Measurements from ENCODE around the gene PADI4.

PADI4 gene

GRCh38 chr1:17280894-17281293, 27.1 kb upstream of the PADI4 start:
- Histone ChIP-seq H3K4me3 (no peak overlapping the region), H3K27ac (no peak overlapping the region)

GRCh38 chr1:17281775-17282181, 26.2 kb upstream of the PADI4 start:
- no peak overlapping the region for H3K27ac ChIP-seq
- no peak overlapping the region for H3K4me3 ChIP-seq

DNA sequence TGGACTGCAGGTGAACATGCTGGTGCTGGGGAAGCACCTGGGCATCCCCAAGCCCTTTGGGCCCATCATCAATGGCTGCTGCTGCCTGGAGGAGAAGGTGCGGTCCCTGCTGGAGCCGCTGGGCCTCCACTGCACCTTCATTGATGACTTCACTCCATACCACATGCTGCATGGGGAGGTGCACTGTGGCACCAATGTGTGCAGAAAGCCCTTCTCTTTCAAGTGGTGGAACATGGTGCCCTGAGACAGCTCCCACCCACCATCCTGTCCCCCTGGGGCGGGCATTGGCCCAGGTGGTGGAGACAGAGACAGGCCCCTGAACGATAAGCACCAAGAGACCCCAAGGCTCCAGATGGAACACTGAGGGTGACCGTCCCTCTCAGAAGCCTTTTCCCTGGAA, 25.2 kb upstream of the PADI4 start:
- Histone ChIP-seq H3K27ac (no peak overlapping the region), H3K4me3 (no peak overlapping the region)

- Histone ChIP-seq H3K4me3 (no peak overlapping the region), H3K27ac (peak overlapping the region in 1 of 21 experiments; percentile 2)
These were observed 21.4 kb upstream of the PADI4 start for GRCh38 chr1:17286646-17287045.

- H3K4me3 ChIP-seq = no peak overlapping the region
- H3K27ac ChIP-seq = peak overlapping the region in 1 of 21 experiments; percentile 2
These were observed 20.7 kb upstream of the PADI4 start for GRCh38 chr1:17287130-17287776.

DNA sequence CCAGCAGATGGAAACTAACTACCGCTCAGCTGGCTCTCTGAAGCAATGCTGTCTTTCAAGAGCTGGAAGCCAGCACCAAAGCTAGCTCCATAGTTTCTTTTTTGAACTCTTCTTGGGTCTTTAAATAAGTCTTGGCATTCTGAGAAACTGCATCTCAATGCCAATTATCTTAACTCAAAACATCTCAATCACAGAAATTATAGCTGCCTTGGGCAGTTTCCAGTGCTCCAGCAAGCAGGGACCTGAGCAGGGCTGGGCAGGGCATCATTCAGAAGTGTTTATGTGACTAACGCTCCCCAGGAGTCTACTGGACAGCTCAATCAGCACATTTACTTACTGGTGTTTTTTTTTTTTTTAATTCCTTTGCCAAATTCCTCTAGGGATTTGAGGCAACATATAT, 18.3 kb upstream of the PADI4 start:
- Histone ChIP-seq H3K4me3 (no peak overlapping the region), H3K27ac (peak overlapping the region in 4 of 21 experiments; percentile 26 to 54 (median 38))

GRCh38 chr1:17290553-17290952, 17.4 kb upstream of the PADI4 start:
- Histone ChIP-seq H3K27ac (no peak overlapping the region), H3K4me3 (no peak overlapping the region)

DNA sequence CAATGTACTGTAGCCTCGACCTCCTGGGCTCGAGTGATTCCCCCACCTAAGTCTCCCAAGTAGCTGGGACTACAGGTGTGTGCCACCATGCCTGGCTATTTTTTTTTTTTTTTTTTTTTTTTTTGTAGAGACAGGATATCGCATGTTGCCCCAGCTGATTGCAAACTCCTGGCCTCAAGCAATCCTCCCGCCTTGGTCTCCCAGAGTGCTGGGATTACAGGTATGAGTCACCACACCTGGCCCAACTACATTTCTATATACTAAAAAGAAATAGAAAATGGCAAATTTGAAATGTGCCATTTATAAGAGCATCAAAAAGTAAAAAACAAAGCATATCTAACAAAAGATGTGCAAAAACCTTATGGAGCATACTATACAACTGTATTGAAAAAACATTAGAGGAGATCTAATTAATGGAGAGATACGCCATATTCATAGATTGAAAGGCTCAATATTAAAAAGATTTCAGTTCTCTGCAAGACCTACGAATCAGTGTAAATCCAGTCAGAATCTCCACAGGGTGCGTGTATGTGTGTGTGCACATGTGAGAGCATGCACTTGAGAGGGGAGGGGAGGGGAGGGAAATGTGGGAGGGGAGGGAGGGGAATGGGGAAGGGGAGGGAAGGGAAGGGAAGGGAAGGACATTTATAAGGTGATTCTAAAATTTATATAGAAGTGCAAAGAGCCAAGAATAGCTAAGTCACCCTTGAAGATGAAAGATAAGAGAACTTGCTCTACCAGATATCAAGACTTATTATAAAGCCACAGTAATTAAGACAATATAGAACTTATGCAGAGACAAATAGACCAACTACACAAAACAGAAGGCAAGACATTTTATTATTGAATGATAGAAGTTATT, 15.5 kb upstream of the PADI4 start:
- H3K4me3 ChIP-seq = no peak overlapping the region
- H3K27ac ChIP-seq = peak overlapping the region in 1 of 21 experiments; percentile 24

- H3K4me3 ChIP-seq = no peak overlapping the region
- peak overlapping the region in 2 of 21 experiments; percentile 24 for H3K27ac ChIP-seq
These were observed 14.1 kb upstream of the PADI4 start for GRCh38 chr1:17293681-17294425.

- H3K4me3 ChIP-seq = no peak overlapping the region
- H3K27ac ChIP-seq = no peak overlapping the region
These were observed 12.7 kb upstream of the PADI4 start for GRCh38 chr1:17295292-17295691.

GRCh38 chr1:17296086-17296485, 11.9 kb upstream of the PADI4 start:
- H3K4me3 ChIP-seq = no peak overlapping the region
- no peak overlapping the region for H3K27ac ChIP-seq

GRCh38 chr1:17297991-17298390, 10.0 kb upstream of the PADI4 start:
- Histone ChIP-seq H3K27ac (peak overlapping the region in 1 of 21 experiments; percentile 46), H3K4me3 (no peak overlapping the region)

DNA sequence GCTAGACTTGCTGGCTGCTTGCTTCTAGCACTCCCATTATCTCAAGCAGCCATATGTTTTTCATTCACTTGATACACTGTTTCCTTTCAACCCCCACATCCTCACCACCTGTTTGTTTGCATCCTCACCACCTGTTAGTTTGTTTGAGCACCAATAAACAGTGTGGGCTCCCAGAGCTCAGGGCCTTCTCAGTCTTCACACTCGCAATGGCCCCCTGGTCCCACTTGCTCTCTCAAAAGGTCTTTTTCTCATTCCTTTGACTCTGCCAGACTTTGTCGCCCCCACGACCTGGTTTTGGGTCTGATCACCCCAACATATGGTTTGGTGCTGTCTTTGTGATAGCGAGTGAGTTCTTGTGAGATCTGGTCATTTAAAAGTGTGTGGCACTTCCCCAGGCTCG, 6.2 kb upstream of the PADI4 start:
- no peak overlapping the region for H3K27ac ChIP-seq
- H3K4me3 ChIP-seq = no peak overlapping the region

DNA sequence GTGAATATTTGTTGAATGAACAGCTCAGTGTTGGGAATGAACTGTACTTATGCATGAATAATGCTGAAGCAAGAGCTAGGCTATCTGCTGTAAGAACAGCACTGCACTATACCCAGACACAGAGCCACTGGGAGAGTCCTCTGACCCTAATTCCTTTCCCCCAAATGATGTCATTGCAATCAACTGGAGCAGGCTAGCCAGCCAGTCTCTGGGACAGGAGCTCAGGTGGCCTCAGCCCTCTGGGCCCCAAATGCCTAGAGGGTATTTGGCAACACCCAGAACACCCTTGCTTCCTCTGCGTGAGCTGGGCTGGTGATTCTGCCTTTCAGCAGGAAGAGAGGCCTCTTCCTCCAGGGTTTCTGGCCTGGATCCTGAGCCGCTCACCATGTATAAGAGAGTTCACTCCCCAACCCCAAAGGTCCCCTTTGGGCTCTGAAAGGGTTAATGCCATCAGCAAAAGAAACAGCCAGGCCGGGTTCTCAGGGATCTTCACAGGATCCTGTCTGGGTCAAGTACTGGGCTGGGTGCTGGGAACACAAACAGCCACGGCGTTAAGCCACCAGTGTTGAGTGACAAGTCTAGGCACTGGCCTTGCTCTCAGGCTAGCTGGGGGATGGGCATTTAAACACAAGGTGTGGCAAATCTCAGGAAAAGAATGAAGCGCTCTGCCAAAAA, 3.7 kb upstream of the PADI4 start:
- Histone ChIP-seq H3K27ac (peak overlapping the region in 2 of 21 experiments; percentile 32 to 34), H3K4me3 (no peak overlapping the region)

- peak overlapping the region in 1 of 21 experiments; percentile 32 for H3K27ac ChIP-seq
- no peak overlapping the region for H3K4me3 ChIP-seq
These were observed 3.2 kb upstream of the PADI4 start for GRCh38 chr1:17304826-17305175.

GRCh38 chr1:17305576-17306095, 2.4 kb upstream of the PADI4 start:
- Histone ChIP-seq H3K27ac (peak overlapping the region in 1 of 21 experiments; percentile 50), H3K4me3 (no peak overlapping the region)

DNA sequence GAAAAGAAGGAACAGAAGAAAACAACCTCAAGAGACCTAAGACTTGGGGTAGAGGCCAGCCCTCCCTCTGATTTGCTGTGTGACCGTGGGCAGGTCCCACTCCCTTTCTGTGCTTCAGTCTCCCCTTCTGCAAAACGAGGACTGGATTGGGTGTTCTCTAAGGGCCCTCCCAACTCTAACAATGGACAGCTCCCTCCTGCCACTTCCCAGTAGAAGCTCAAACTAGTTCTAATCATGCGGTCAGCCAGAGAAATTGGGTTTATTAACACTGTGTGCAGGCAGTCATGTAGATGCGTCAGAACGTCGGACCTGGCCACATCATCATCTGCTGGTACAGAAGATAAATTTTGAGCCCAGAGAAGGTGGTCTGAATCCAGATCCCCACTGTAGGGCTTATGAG, 1.6 kb upstream of the PADI4 start:
- Histone ChIP-seq H3K4me3 (no peak overlapping the region), H3K27ac (no peak overlapping the region)

- no peak overlapping the region for H3K27ac ChIP-seq
These were observed 1.1 kb upstream of the PADI4 start for GRCh38 chr1:17306921-17307320.

DNA sequence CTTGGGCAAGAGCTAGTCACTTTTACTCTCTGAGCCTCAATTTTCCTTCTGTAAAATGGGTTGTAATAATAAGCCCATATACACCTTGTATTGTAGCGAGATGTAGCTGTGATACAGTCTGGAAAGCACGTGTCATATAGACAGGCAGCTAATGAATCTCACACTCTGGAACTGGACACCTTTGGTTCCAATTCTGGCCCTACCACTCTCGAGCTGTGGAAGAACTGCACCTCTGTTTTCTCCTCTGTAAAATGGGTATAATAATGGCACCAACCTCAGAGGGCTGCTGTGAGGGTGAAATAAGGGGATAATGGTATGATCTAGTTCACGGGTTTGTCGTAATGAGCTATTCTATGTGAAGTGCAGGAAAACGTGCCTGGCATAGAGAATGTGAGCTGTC, 668 bp upstream of the PADI4 start:
- Histone ChIP-seq H3K27ac (no peak overlapping the region), H3K4me3 (no peak overlapping the region)

More at GRCh38 chr1:17306921-17307320, 1.1 kb upstream of the PADI4 start:
- H3K4me3 ChIP-seq = no peak overlapping the region

- peak overlapping the region in 1 of 21 experiments; percentile 8 for H3K27ac ChIP-seq
- H3K4me3 ChIP-seq = no peak overlapping the region
These were observed 596 bp downstream of the PADI4 start for GRCh38 chr1:17308593-17308992.

All from skin epidermis (tissue), 12 donors.